Lung (tissue), 12 donors: ENCODE data around the gene MUSTN1. TPM values are rescaled to one million over a fixed set of nuclear protein-coding genes. Genes with fewer than 3 reads are reported as not detected.

Source experiments
- ATAC-seq: fragments of 200-7000 bp; cut with Tn5 transposase; one replicate; pipeline ENCODE4 v1.9.1; 2020; ENCODE audit warnings: moderate number of reproducible peaks; ENCODE audit not compliant: insufficient read depth, low FRiP score
- DNase-seq, 3 donors: peaks; one replicate each; pipeline ENCODE4 v3.0.0-alpha.2; 2013 to 2017
- H3K27ac ChIP-seq, 2 donors: one replicate each; pipeline ENCODE4 v1.5.1; 2013; ENCODE audit warnings: mild to moderate bottlenecking in 2 of 2, moderate library complexity in 2 of 2, control low read depth in 1 of 2, inconsistent platforms in 1 of 2, low read depth in 1 of 2, low read length in 1 of 2
- H3K27me3 ChIP-seq, 3 donors: one replicate each; pipeline ENCODE4 v1.5.1; 2013; ENCODE audit warnings: low read length in 2 of 3; ENCODE audit not compliant: control insufficient read depth in 3 of 3, insufficient read depth in 3 of 3
- H3K36me3 ChIP-seq, 4 donors: one replicate each; pipeline ENCODE4 v1.5.1; 2013; ENCODE audit warnings: low read length in 4 of 4, mild to moderate bottlenecking in 1 of 4, moderate library complexity in 1 of 4; ENCODE audit not compliant: control insufficient read depth in 4 of 4, insufficient read depth in 4 of 4
- H3K4me1 ChIP-seq, 5 donors: one replicate each; pipeline ENCODE4 v1.5.1; 2013; ENCODE audit warnings: low read length in 5 of 5, mild to moderate bottlenecking in 2 of 5, moderate library complexity in 1 of 5; ENCODE audit not compliant: control insufficient read depth in 5 of 5, insufficient read depth in 5 of 5
- H3K4me3 ChIP-seq: one replicate; pipeline ENCODE4 v1.5.1; 2013; ENCODE audit warnings: mild to moderate bottlenecking, control low read depth, moderate library complexity
- H3K9ac ChIP-seq, 2 donors: one replicate each; pipeline ENCODE4 v1.5.1; 2013; ENCODE audit warnings: low read length in 2 of 2, control low read depth in 1 of 2; ENCODE audit not compliant: insufficient read depth in 1 of 2
- H3K9me3 ChIP-seq, 4 donors: one replicate each; pipeline ENCODE4 v1.5.1; 2013; ENCODE audit warnings: low read length in 3 of 4, mild to moderate bottlenecking in 1 of 4, moderate library complexity in 1 of 4; ENCODE audit not compliant: control insufficient read depth in 4 of 4, insufficient read depth in 3 of 4
- WGBS, 2 donors: extraction: QIAGEN DNeasy Blood & Tissue Kit; methylation state at CpG; one replicate each; pipeline ENCODE4 v1.1.7; 2013; 5-methylcytosine and 5-hydroxymethylcytosine counted together
- polyA plus RNA-seq, 2 donors: library from polyadenylated mRNA; stranded (reverse); fragments of 200-250 nt; gene quantifications; one replicate each; pipeline ENCODE4 v1.2.1, GENCODE V29; 2013
- total RNA-seq, 2 donors: library from RNA; depleted of rRNA in 1 of 2; stranded (reverse); fragments of >200 nt in 1 of 2; gene quantifications; one replicate each; pipeline ENCODE4 v1.2.1, GENCODE V29; 2014 to 2021
- TF ChIP-seq, protein P1 (sequence below): IDR thresholded peaks from 2 replicates; pipeline ENCODE4 v1.5.1; 2012; ENCODE audit warnings: mild to moderate bottlenecking; ENCODE audit errors: control extremely low read depth, extremely low read depth
- donor health status: control.
- donor health status: control.
- donor health status: Bipolar disorder and iron deficiency.
- donor health status: healthy.
- donor health status: DM: yes; HTN: yes; CAD: no.

Gene MUSTN1
- total and polyA plus RNA-seq, 4 donors, result 3.3 to 39.0 (median 7.8) TPM

DNA sequence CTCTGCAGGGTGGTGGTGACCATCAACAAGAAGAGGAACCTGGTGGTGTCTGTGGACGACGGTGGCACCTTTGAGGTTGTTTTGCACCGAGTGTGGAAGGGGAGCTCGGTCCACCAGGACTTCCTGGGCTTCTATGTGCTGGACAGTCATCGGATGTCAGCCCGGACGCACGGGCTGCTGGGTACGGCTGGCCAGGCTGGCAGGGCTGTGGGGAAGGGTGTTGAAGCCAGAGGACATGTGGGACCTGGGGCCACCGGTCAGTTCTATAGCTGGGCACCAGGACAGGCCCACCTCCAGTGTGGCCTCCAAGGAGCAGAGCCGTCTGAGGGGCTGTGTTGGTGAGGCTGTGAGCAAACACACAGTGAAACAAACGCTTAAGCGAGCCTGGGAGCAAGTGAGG, 44.1 kb downstream of the MUSTN1 start:
- H3K4me3 ChIP-seq, result no peak overlapping the region
- ATAC-seq (no peak), DNase-seq (no peak)
- 87 to 91% methylated on average over 13 of the region's 13 CpGs for WGBS, 2 donors
- H3K36me3 ChIP-seq, result no peaks in the 10 kb centered on the region
- TF ChIP-seq, protein P1, sequence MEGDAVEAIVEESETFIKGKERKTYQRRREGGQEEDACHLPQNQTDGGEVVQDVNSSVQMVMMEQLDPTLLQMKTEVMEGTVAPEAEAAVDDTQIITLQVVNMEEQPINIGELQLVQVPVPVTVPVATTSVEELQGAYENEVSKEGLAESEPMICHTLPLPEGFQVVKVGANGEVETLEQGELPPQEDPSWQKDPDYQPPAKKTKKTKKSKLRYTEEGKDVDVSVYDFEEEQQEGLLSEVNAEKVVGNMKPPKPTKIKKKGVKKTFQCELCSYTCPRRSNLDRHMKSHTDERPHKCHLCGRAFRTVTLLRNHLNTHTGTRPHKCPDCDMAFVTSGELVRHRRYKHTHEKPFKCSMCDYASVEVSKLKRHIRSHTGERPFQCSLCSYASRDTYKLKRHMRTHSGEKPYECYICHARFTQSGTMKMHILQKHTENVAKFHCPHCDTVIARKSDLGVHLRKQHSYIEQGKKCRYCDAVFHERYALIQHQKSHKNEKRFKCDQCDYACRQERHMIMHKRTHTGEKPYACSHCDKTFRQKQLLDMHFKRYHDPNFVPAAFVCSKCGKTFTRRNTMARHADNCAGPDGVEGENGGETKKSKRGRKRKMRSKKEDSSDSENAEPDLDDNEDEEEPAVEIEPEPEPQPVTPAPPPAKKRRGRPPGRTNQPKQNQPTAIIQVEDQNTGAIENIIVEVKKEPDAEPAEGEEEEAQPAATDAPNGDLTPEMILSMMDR, result no peak
- no peaks in the 10 kb centered on the region for H3K9me3 ChIP-seq
- H3K9ac ChIP-seq, result no peak overlapping the region
- H3K27ac ChIP-seq, result no peak overlapping the region
- H3K4me1 ChIP-seq, result no peaks in the 10 kb centered on the region
- no peaks in the 10 kb centered on the region for H3K27me3 ChIP-seq

DNA sequence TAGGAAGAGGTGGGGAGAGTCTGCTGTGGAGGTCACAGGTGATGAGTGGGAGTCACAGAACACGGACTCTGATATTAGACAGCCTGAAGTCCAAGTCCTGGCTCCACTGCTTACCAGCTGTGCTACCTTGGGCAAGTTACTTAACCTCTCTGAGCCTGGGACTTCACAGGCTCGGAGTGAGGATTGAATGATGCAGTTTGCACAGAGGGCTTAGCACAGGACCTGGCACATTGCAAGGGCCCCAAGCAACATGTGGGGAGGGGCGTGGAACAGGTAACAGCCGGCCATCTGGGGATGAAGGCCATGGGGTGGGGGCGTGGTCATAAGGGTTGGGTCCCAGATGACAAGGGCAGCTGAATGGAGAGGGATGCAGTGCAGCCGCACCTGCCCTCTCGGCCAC, 44.5 kb downstream of the MUSTN1 start:
- Histone ChIP-seq H3K27ac (no peak overlapping the region), H3K27me3 (no peaks in the 10 kb centered on the region), H3K9me3 (no peaks in the 10 kb centered on the region), H3K9ac (no peak overlapping the region), H3K4me1 (no peaks in the 10 kb centered on the region), H3K36me3 (no peaks in the 10 kb centered on the region), H3K4me3 (no peak overlapping the region)
- DNase-seq, result no peak
- TF ChIP-seq, protein P1, result no peak
- WGBS, 2 donors, result 88 to 94% methylated on average over 7 of the region's 7 CpGs
- no peak for ATAC-seq

DNA sequence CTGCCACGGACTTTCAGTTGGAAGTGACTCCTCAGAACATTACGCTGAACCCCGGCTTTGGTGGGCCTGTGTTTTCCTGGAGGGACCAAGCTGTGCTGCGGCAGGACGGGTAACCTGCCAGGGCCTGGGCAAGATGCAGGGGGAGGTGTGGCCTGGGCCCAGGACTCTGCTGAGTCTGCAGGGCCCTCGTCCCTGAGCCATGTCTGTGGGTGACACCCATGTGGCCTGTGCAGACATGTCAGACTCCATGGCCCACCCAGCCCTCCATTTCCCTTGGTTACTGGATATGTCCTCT, 45.1 kb downstream of the MUSTN1 start:
- Histone ChIP-seq H3K27me3 (no peaks in the 10 kb centered on the region), H3K9me3 (no peaks in the 10 kb centered on the region), H3K9ac (no peak overlapping the region), H3K36me3 (no peaks in the 10 kb centered on the region), H3K4me1 (no peaks in the 10 kb centered on the region), H3K4me3 (no peak overlapping the region), H3K27ac (no peak overlapping the region)
- no peak for DNase-seq
- TF ChIP-seq, protein P1, result no peak
- 88 to 93% methylated on average over 6 of the region's 6 CpGs for WGBS, 2 donors
- ATAC-seq, result no peak

DNA sequence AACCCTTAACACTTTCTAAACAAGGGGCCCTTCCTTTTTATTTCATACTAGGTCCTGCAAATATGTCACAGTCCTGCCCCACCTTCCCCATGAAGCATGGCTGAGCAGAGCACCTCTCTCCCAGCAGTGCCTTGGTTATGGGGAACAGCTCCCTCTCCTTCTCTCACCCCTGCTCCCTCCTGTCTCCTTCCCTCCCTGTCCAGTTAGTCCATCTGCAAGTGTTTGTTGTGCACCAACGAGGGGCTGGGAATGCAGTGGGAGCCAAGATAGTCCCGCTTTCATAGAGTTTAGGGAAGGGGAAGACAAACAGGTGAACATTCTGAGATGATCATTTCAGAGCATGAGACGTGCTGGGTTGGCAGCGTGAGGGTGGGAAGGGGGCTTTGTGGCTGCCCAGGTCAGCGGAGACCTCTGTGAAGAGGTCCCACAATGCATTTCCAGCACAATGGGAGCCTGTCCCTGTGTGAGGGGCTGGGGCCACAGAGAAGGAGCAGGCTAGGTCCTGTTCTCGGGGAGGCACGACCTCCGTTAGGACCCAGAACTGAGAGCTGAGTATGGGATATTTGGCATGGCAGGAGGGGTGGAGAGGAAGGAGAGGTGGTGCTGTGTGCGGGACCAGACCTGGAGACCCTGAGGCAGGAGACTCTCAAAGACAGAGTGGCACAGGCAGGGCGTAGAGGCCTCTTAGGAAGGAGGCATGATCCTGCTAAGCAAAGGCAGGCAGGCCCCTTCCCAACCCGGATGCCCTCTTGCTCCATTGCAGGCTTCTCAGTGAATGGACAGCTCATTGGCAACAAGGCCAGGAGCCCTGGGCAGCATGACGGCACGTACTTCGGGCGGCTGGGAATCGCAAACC, 45.7 kb downstream of the MUSTN1 start:
- H3K9me3 ChIP-seq, result no peaks in the 10 kb centered on the region
- ATAC-seq (no peak), DNase-seq (no peak)
- H3K27ac ChIP-seq, result no peak overlapping the region
- no peak overlapping the region for H3K4me3 ChIP-seq
- no peaks in the 10 kb centered on the region for H3K36me3 ChIP-seq
- H3K27me3 ChIP-seq, result no peaks in the 10 kb centered on the region
- H3K4me1 ChIP-seq, result no peaks in the 10 kb centered on the region
- TF ChIP-seq, protein P1, result no peak
- WGBS, 2 donors, result 82 to 90% methylated on average over 16 of the region's 16 CpGs
- H3K9ac ChIP-seq, result no peak overlapping the region
